ENCODE results near the gene COMT.
"Not testable (repeated sequence)": the region's sequence is repeated elsewhere in the genome, so short reads cannot be mapped to it uniquely, and the experiment has no call there.

Gene COMT

GRCh38 chr22:19930551-19931486 lies 10.8 kb upstream of the COMT start:
- DNase-seq = no peak

- no peak for DNase-seq
Observed at GRCh38 chr22:19931514-19931913, 10.1 kb upstream of the COMT start.

- no peak for DNase-seq
Observed at GRCh38 chr22:19932367-19933206, 9.0 kb upstream of the COMT start.

DNA sequence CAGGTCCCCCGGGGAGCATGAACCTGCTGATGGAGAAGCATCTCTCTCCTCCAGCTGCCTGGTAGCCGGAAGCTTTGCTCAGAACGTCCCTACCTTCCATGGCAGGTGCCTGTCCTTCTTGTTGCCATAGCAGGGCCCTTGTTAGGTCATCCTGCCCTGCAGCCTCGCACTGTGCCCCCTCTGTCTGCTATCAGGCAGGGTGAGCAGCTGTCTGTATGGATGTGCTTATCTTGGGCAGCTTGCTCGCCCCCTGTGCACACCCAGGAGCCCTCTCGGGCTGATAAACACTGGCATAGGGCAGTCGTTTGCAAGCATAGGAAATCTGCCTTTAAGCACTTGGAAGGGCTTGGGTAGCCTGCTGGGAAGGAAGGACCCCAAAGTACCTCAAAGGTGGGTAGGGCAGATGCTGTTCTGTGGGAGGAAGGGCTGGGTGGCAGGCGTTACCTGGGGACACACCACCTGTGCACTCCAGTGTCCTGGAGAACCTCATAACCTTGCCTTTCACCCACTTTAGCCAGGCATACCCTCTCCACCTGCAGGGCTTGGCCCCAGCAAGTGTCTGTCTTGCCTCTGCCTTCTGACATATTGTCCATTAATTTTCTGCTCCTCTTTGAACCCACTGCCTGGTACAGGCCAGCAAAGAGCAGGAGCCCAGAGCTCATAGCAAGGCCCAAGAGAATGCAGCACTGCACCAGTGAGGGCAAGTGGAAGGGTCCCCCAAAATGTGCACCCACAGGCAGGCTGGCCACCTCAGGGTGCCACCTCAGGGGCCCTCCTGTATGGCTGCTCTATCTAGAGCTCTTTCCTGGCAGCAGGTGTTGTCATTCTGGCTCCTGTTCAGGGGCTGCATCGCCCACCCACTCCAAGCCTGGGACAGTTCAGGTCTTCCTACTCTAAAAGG lies 8.0 kb upstream of the COMT start:
- DNase-seq = no peak

- not testable (repeated sequence) for DNase-seq
Observed at GRCh38 chr22:19935123-19935718, 6.4 kb upstream of the COMT start.

GRCh38 chr22:19936513-19936912 lies 5.1 kb upstream of the COMT start:
- no peak for DNase-seq

DNA sequence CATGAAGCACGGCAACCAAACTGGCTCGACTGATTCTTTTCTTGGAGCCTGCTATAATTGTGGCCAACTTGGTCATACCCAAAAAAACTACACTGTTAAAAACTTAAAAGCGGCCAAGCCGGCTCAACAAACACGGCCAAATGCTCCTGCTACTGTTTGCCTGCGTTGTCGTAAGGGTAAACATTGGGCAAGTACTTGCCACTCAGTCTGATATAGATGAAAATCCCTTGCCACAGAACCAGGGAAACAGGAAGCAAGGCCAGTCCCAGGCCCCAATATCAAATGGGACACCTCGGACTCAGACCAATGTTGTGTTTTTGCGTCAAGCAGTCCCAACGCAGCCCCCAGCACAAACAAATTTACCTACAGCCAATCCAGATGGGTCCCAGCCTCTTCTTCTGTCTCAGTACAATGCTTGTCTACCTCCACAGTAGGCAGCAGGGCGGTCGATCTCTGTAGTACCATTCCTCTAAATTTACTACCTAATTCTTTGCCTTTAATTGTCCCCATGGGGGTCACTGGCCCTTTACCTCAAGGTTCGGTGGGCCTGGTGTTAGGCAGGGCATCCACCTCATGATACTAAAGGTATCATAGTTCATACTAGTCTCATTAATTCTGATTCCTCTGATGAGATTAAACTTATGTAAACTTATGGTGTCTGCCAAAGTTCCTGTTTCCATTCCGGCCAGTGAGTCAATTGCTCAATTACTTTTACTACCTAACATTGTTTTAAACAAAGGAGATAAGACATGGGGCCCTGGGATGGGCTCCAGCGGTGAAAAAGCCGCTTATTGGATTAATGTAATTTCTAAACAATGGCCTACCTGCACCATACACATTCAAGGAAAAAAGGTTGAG lies 3.7 kb upstream of the COMT start:
- no peak for DNase-seq

DNA sequence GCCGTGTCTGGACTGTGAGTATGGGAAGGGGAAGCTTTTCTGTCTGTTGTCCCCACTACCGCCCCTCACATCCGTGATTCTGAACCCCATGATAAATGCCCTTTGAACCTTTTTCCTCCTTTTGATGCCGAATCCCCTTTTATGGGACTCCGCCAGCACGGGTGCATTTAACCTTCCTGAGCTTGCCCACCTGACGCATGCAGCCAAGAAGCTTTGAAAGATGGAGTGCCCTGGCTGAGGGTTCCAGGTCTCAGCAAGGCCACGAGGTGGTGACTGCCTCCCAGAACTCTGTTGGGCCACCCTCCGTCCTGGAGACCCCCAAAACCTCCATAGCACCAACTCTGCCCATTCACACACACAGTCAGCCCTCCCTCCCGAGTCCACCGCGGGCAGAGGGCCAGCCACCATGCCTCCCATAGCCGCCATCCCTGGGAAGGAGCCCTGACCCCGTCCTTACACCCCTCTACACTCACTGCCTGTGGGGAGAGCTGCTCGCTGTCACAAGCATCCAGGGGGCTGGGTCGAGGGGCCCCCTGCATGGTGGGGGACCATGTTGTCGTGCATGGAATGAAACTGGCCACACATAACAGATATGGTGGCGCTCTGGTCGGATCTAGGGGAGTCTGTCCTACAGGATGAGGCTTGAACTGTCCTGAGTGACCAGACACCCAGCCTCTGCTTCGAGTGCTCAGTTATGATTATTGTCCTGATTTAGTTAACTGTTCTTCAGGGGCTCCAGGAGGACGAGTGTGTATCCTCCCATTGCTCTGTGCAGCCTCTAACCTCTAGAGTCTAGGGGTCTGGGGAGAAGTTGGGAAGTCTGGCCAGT lies 822 bp upstream of the COMT start:
- DNase-seq = no peak

DNA sequence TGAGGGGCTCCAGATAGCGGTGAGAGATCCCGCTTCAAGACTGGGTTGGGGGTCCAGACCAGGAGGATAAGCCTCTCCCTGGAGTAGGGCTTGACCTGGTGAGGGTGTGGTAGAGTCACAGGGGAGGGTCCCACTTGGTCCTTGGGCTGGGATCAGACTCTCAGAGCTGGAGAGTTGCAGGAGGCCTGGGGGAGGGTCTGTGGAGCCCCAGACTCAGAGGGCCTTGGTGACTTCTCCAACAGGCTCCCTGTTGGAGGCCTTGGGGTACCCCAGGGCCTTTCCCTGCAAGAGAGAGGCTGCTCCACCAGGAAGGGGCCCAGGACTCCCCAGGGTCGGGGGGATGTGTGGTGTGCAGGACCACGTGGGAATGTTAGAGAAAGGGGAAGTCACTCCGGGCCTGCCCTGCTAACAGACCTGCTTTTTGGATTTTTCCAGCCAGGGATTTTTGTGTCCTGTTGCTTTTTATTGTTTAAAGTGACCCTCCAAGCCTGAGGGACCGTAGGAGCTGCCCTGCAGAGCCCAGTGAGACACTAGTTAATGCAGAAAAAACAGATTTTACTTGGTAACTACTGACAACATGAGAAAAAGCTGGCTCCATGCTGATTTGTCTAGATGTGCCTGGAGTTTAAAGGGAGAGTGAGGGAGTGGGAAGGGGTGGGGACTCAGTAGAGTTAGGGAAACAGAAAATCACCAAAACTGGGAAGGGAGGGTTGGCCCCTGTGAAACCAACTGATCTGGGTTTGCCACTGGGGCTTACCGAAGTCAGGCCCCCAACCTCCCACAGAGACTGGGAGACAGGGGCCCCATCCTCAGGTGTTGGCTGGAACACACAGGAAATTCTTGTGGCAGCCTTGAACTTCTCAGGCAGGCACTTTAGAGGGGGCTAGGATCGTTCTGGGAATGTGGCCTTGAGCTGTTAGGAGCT lies 847 bp downstream of the COMT start:
- DNase-seq = no peak

DNA sequence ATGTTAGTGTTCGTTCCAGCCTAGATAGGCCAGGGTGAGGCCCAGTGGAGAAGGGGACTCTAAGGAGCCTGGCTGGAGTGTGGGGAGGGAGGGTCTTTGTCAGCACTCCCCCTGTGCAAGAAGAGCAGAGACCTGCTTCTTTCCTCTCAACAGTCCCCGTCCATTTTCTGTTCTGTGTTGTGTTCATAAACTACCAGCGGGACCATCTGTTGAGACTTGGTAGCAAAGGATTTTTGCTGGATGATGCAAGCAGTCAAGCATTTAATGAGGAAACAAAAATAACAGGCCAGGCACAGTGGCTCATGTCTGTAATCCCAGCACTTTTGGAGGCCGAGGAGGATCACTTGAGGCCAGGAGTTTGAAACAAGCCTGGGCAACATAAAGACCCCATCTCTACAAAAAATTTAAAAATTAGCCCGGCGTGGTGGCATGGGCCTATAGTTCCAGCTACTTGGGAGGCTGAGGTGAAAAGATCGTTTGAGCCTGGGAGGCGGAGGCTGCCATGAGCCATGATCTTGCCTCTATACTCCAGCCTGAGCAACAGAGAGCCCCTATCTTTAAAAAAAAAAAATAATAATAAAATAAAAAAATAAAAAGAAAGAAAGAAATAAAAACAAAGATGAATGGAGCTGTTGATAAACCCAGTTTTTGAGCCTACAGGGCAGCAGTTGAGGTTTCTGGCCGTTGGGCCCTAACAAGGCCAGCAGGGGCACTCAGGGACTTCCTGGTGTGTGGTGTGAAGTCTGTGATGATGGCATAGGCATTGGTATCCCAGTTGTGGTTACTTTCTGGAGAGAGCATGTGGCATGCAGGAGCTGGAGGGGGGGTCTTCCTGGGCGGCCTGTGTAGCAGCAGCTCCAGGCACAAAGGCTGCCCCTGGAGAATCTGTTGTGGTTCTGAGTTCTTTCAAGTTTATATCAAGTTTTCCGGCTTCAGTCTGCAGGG lies 1.8 kb downstream of the COMT start:
- DNase-seq = no peak

DNA sequence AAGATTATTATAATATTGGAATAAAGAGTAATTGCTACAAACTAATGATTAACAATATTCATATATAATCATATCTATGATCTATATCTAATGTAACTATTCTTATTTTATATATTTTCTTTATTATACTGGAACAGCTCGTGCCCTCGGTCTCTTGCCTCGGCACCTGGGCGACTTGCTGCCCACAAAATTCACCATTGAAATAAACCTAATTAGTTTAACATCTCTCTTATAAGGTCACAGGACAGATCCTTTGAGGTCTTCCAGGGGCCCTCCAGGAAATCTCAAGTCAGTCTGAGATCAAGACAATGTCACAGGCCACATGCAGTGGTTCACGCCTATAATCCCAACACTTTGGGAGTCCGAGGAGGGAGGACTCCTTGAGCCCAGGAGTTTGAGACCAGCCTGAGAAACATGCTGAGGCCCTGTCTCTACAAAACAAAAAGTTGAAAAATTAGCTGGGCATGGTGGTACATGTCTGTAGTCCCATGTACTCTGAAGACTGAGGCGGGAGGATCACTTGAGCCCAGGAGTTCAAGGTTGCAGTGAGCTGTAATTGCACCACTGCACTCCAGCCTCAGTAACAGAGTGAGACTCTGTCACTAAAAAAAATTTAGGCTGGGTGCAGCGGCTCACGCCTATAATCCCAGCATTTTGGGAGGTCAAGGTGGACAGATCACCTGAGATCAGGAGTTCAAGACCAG lies 6.6 kb downstream of the COMT start:
- DNase-seq = no peak

GRCh38 chr22:19951346-19951745 lies 9.8 kb downstream of the COMT start:
- no peak for DNase-seq

GRCh38 chr22:19955241-19956128 lies 13.9 kb downstream of the COMT start:
- DNase-seq = no peak

GRCh38 chr22:19957445-19957844 lies 15.9 kb downstream of the COMT start:
- no peak for DNase-seq

DNA sequence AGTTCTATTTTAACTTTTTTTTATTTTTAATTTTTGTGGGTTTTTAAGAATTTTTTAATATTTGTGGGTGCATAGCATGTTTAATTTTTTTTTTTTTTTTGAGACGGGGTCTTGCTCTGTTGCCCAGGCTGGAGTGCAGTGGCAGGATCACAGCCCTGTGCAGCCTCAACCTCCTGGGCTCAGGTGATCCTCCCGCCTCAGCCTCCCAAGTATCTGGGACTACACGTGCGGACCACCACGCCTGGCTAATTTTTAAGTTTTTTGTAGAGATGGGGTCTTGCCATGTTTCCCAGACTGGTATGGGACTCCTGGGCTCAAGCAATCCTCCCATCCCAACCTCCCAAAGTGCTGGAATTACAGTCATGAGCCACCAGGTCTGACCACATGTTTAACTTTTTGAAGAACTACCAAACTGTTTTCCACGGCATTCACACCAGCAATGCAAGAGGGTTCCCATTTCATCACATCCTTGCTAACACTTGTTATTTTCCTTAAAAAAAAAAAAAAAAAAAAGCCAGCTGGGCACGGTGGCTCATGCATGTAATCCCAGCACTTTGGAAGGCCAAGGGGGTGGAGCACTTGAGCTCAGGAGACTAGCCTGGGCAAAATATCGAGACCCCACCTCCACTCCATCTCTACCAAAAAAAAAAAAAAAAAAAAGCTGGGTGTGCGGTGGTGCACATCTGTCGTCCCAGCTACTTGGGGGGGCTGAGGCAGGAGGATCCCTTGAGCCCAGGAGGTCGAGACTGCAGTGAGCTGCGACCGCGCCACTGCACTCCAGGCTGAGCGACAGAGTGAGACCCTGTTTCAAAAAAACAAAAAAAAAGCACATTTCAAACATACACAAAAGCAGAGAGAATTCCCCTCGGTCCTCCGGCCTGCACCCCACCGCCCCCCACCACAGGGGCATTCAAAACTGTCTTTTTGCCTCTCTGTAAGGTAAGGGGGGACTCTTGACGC lies 16.8 kb downstream of the COMT start:
- DNase-seq = no peak

Measured in activated CD4-positive, alpha-beta T cell treated with anti-CD3 and anti-CD28 coated beads for 4 hours (primary cell).